Natural killer cell (primary cell): Measurements from ENCODE around the gene NDEL1. TPM values are rescaled to one million over a fixed set of nuclear protein-coding genes. Genes with fewer than 3 reads are reported as not detected.

Experiments used
- ATAC-seq, 3 donors: fragments of 150-1000 bp in 2 of 3; fragments of 200-7000 bp in 1 of 3; cut with Tn5 transposase; 1 replicate in 1 of 3; 2 replicates in 2 of 3; pipeline ENCODE4 v1.10.0; 2021; ENCODE audit warnings: mild to moderate bottlenecking in 2 of 3, moderate library complexity in 2 of 3
- DNase-seq, 2 donors: peaks; one replicate each; pipeline versions ENCODE4 v3.0.0 to v3.0.0-alpha.2; 2013 to 2021; ENCODE audit warnings: mixed read lengths in 1 of 2
- H3K27ac ChIP-seq: one replicate; pipeline ENCODE4 v1.5.1; 2013; ENCODE audit warnings: mild to moderate bottlenecking, low read length
- H3K27me3 ChIP-seq: one replicate; pipeline ENCODE4 v1.6.1; 2013; ENCODE audit warnings: low read length; ENCODE audit not compliant: control insufficient read depth, insufficient read depth
- H3K36me3 ChIP-seq: one replicate; pipeline ENCODE4 v1.6.1; 2013; ENCODE audit warnings: low read length; ENCODE audit not compliant: control insufficient read depth, insufficient read depth
- H3K4me1 ChIP-seq: one replicate; pipeline ENCODE4 v1.6.1; 2013; ENCODE audit warnings: low read length; ENCODE audit not compliant: control insufficient read depth, insufficient read depth
- H3K4me3 ChIP-seq: one replicate; pipeline ENCODE4 v1.5.1; 2013; ENCODE audit warnings: low read length
- H3K9me3 ChIP-seq: one replicate; pipeline ENCODE4 v1.6.1; 2013; ENCODE audit warnings: low read length; ENCODE audit not compliant: control insufficient read depth, insufficient read depth
- H3K27ac Mint-ChIP-seq, 2 donors: one replicate each; pipeline ENCODE4 v1.8.0; 2022; ENCODE audit warnings: mild to moderate bottlenecking in 2 of 2, mixed read lengths in 2 of 2, moderate library complexity in 1 of 2
- H3K27me3 Mint-ChIP-seq, 2 donors: one replicate each; pipeline ENCODE4 v1.8.0; 2022; ENCODE audit warnings: low read depth in 2 of 2, mixed read lengths in 2 of 2
- H3K36me3 Mint-ChIP-seq: one replicate; pipeline ENCODE4 v1.8.0; 2022; ENCODE audit warnings: mixed read lengths
- H3K4me1 Mint-ChIP-seq, 2 donors: one replicate each; pipeline ENCODE4 v1.8.0; 2022; ENCODE audit warnings: mixed read lengths in 2 of 2
- H3K4me3 Mint-ChIP-seq: one replicate; pipeline ENCODE4 v1.8.0; 2022; ENCODE audit warnings: mild to moderate bottlenecking, moderate library complexity, mixed read lengths
- H3K9me3 Mint-ChIP-seq, 2 donors: one replicate each; pipeline ENCODE4 v1.8.0; 2022; ENCODE audit warnings: mixed read lengths in 2 of 2
- CTCF ChIP-seq: fragments of 200-600 bp; IDR thresholded peaks from one replicate; pipeline ENCODE4 v1.8.0; 2022; ENCODE audit warnings: antibody characterized with exemption
- WGBS: methylation state at CpG from one replicate; pipeline ENCODE4 v1.1.7; 2013; ENCODE audit warnings: missing lambda C conversion rate; ENCODE audit not compliant: insufficient coverage; 5-methylcytosine and 5-hydroxymethylcytosine counted together
- intact Hi-C: fragments of 100-400 bp; cut with micrococcal nuclease; formaldehyde crosslinking; loops from one replicate; pipeline ENCODE4 v1.14.2; 2022
- total RNA-seq, 4 donors: library from RNA; stranded (reverse); fragments of 120-200 nt in 1 of 4; gene quantifications; one replicate each; pipeline versions ENCODE4 v1.2.3 to v1.2.4, GENCODE V29; 2013 to 2022

NDEL1 gene
- total RNA-seq, 3 donors from 2014 or later (not counting 1 experiment from before 2014, with no cell fraction given), result 174 to 219 (median 193) TPM

GRCh38 chr17:8436169-8436843 lies 622 bp downstream of the NDEL1 start:
- H3K27me3 Mint-ChIP-seq, result no peaks in the 10 kb centered on the region
- H3K27ac Mint-ChIP-seq, result peak overlapping the region; percentile 95 to 98
- no peaks in the 10 kb centered on the region for H3K36me3 Mint-ChIP-seq
- H3K9me3 Mint-ChIP-seq, result no peaks in the 10 kb centered on the region
- Histone ChIP-seq H3K36me3 (peaks cover 2% of the 10 kb centered on the region), H3K27me3 (no peaks in the 10 kb centered on the region), H3K4me1 (peaks cover 16% of the 10 kb centered on the region), H3K4me3 (peak overlapping the region; percentile 61), H3K9me3 (no peaks in the 10 kb centered on the region), H3K27ac (peak overlapping the region; percentile 97)
- ATAC-seq (peak; percentile 49 to 67 (median 52)), DNase-seq (peak in 1 of 2 donors; percentile 77)
- intact Hi-C loops, result loop anchor here (5.0 kb wide), 1 partner anchor 54 kb away; the partner anchor contains the start of gene RPL26
- WGBS, result under 1% methylated on average over 41 of the region's 43 CpGs
- TF ChIP-seq CTCF, result no peak
- peak overlapping the region; percentile 97 for H3K4me3 Mint-ChIP-seq
- peaks cover 20 to 30% of the 10 kb centered on the region in 2 donors for H3K4me1 Mint-ChIP-seq

GRCh38 chr17:8436844-8437171 lies 1.1 kb downstream of the NDEL1 start:
- H3K9me3 Mint-ChIP-seq, result no peaks in the 10 kb centered on the region
- H3K27me3 ChIP-seq, result no peaks in the 10 kb centered on the region
- H3K36me3 Mint-ChIP-seq, result no peaks in the 10 kb centered on the region
- peak overlapping the region; percentile 95 to 98 for H3K27ac Mint-ChIP-seq
- H3K4me1 ChIP-seq, result peaks cover 16% of the 10 kb centered on the region
- H3K4me1 Mint-ChIP-seq, result peaks cover 24 to 35% of the 10 kb centered on the region in 2 donors
- ATAC-seq (no peak), DNase-seq (no peak)
- no peaks in the 10 kb centered on the region for H3K27me3 Mint-ChIP-seq
- no peaks in the 10 kb centered on the region for H3K9me3 ChIP-seq
- peaks cover 2% of the 10 kb centered on the region for H3K36me3 ChIP-seq
- intact Hi-C loops, result loop anchor here (5.0 kb wide), 1 partner anchor 55 kb away; the partner anchor contains the start of gene RPL26
- peak overlapping the region; percentile 97 for H3K4me3 Mint-ChIP-seq
- 14% methylated on average over 5 of the region's 5 CpGs for WGBS
- H3K4me3 ChIP-seq, result peak overlapping the region; percentile 61
- H3K27ac ChIP-seq, result peak overlapping the region; percentile 97
- TF ChIP-seq CTCF, result no peak

GRCh38 chr17:8438441-8438840 lies 2.8 kb downstream of the NDEL1 start:
- TF ChIP-seq CTCF, result no peak
- H3K4me3 Mint-ChIP-seq, result no peak overlapping the region
- 52% methylated on average over 4 of the region's 5 CpGs for WGBS
- no peaks in the 10 kb centered on the region for H3K36me3 Mint-ChIP-seq
- ATAC-seq, result no peak
- H3K9me3 ChIP-seq, result no peaks in the 10 kb centered on the region
- no peak overlapping the region for H3K27ac ChIP-seq
- intact Hi-C loops, result loop anchor here (5.0 kb wide), 1 partner anchor 56 kb away; the partner anchor contains the start of gene RPL26
- peak overlapping the region in 1 of 2 donors; percentile 24 for H3K27ac Mint-ChIP-seq
- H3K9me3 Mint-ChIP-seq, result no peaks in the 10 kb centered on the region
- H3K27me3 Mint-ChIP-seq, result no peaks in the 10 kb centered on the region
- DNase-seq, result peak in 1 of 2 donors; percentile 39
- peaks cover 16% of the 10 kb centered on the region for H3K4me1 ChIP-seq
- no peaks in the 10 kb centered on the region for H3K27me3 ChIP-seq
- H3K4me3 ChIP-seq, result no peak overlapping the region
- peaks cover 34 to 45% of the 10 kb centered on the region in 2 donors for H3K4me1 Mint-ChIP-seq
- H3K36me3 ChIP-seq, result peaks cover 2% of the 10 kb centered on the region
